Mesodermal cell (in vitro differentiated cells): ENCODE results near the gene STAT1. TPM values are rescaled to one million over a fixed set of nuclear protein-coding genes. Genes with fewer than 3 reads are reported as not detected.
A peak's percentile ranks its signal among the peaks of the same experiment; 100 is the strongest.

Source experiments
- H3K27ac ChIP-seq: 2 replicates; pipeline ENCODE4 v1.7.0; 2013; ENCODE audit warnings: mild to moderate bottlenecking, low read depth, low read length, moderate library complexity; ENCODE audit not compliant: severe bottlenecking
- H3K36me3 ChIP-seq: 2 replicates; pipeline ENCODE4 v1.7.1; 2013; ENCODE audit warnings: mild to moderate bottlenecking, low read length, moderate library complexity; ENCODE audit not compliant: control insufficient read depth, insufficient read depth
- H3K4me1 ChIP-seq: one replicate; pipeline ENCODE4 v1.7.1; 2013; ENCODE audit warnings: mild to moderate bottlenecking, low read length; ENCODE audit not compliant: insufficient read depth, control insufficient read depth, poor library complexity, severe bottlenecking
- H3K4me3 ChIP-seq: 2 replicates; pipeline ENCODE4 v1.7.0; 2013; ENCODE audit warnings: low read length, control low read depth, mild to moderate bottlenecking; ENCODE audit not compliant: insufficient read depth, poor library complexity, severe bottlenecking; ENCODE audit errors: extremely low read depth
- H3K9me3 ChIP-seq: 2 replicates; pipeline ENCODE4 v1.7.1; 2013; ENCODE audit warnings: mild to moderate bottlenecking, low read length, moderate library complexity; ENCODE audit not compliant: control insufficient read depth
- WGBS, 2 experiments: methylation state at CpG; one replicate each; pipeline ENCODE4 v1.1.5; 2013; ENCODE audit warnings: missing lambda C conversion rate in 2 of 2; ENCODE audit not compliant: insufficient coverage in 2 of 2; 5-methylcytosine and 5-hydroxymethylcytosine counted together
- polyA plus RNA-seq, 2 experiments: library from polyadenylated mRNA; stranded (reverse); fragments of 50-300 nt; gene quantifications; one replicate each; pipeline ENCODE4 v1.2.3, GENCODE V29; 2013

The STAT1 gene
- polyA plus RNA-seq (2013, experiment 1 of 2) = 29.3 TPM
- 28.7 TPM for polyA plus RNA-seq (2013, experiment 2 of 2)

- Histone ChIP-seq H3K4me1 (peaks cover 5% of the 10 kb centered on the region), H3K4me3 (peak within 1 kb of the TSS; percentile 72), H3K36me3 (peaks cover 6% of the 10 kb centered on the region), H3K9me3 (no peaks in the 10 kb centered on the region), H3K27ac (peak within 1 kb of the TSS; percentile 92)
- WGBS, 2 experiments = 2 to 4% methylated on average over 45 to 49 of the region's 68 CpGs
Measured at GRCh38 chr2:191013932-191014652, at the start of gene STAT1. Gene STAT1, minus strand, starts transcription at chr2:191014171. Its CDS starts 4,168 bp downstream, at chr2:191010003.

DNA sequence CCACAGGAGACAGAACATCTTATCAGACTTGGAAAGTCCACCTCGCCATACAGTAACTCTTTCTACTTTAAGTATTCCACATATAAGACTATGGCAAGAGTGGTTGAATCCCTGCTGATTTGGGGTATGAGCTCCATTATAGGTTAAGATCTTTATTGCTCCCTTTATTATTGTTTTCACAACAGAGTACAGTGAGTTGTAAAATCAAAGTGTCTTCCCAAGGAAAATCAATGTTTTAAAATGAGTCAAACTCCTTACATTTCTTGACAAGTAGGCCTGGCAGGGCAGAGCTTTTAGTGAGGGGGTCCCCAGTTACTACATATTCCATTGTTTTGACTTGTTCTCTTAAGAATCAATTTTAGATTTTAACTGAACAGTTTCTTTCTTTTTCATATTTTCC lies 49.6 kb upstream of the STAT1 start:
- no peaks in the 10 kb centered on the region for H3K9me3 ChIP-seq
- no CpG with 5 or more reads among the region's 1 CpG for WGBS, 2 experiments
- H3K27ac ChIP-seq = no peak overlapping the region
- H3K36me3 ChIP-seq = no peaks in the 10 kb centered on the region
- H3K4me3 ChIP-seq = no peak overlapping the region
- no peaks in the 10 kb centered on the region for H3K4me1 ChIP-seq

DNA sequence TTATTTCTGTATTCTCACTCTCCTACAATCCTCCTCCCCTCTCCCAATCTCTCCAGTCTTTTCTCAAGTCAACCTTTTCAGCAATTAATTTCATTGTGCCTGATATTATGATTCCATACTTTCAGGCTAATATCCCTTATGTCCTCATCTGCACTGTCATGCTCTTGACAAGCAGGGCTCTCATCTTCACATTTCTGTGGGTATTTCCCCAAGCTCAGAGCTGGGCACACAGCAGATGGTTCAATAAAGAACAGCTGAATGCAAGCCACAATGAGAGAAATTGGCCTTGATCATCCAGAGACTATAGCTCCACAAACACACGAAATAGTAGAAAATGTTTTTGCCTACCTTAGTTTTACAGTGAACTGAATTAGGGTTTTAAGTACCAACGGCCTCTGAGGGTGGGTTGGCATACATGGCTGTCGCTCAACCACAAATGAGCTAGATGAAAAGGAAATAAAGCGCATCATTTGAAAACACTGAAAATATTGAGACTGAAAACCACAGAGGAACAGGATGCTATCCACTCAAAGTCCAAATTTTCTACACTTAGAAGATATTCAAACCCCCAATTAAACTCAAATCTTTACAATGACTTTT lies 47.5 kb upstream of the STAT1 start:
- H3K9me3 ChIP-seq = no peaks in the 10 kb centered on the region
- H3K27ac ChIP-seq = no peak overlapping the region
- 94 to 100% methylated on average over 3 of the region's 4 CpGs for WGBS, 2 experiments

GRCh38 chr2:191059308-191059707 lies 45.3 kb upstream of the STAT1 start:
- no peak overlapping the region for H3K4me3 ChIP-seq
- H3K9me3 ChIP-seq = no peaks in the 10 kb centered on the region
- no peaks in the 10 kb centered on the region for H3K4me1 ChIP-seq
- H3K27ac ChIP-seq = no peak overlapping the region
- 80 to 85% methylated on average over 2 to 3 of the region's 3 CpGs for WGBS, 2 experiments
- H3K36me3 ChIP-seq = no peaks in the 10 kb centered on the region

More for the DNA sequence above, 47.5 kb upstream of the STAT1 start:
- Histone ChIP-seq H3K36me3 (no peaks in the 10 kb centered on the region), H3K4me3 (no peak overlapping the region), H3K4me1 (no peaks in the 10 kb centered on the region)

GRCh38 chr2:191056228-191056627 lies 42.3 kb upstream of the STAT1 start:
- no peak overlapping the region for H3K27ac ChIP-seq
- 88 to 91% methylated on average over 1 of the region's 2 CpGs for WGBS, 2 experiments
- no peaks in the 10 kb centered on the region for H3K36me3 ChIP-seq
- H3K4me1 ChIP-seq = no peaks in the 10 kb centered on the region
- H3K9me3 ChIP-seq = no peaks in the 10 kb centered on the region
- H3K4me3 ChIP-seq = no peak overlapping the region

DNA sequence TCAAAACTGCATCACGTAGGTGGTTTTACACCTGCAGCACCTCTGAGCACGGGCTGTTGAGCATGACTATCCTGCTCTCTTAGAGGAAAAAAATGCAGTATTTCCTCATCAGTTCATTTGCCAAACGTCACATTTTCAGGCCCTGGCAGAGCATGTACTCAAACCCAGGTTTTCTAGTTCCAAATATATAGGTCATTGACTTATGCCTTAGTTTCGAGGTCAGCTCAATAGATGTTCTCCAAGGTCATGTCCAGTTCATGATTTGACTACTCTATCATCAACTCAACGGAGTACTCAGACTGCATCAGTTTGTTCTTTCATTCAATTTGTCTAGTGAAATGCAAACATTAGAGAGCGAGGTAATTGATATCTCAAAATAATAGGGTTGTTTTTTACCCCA lies 39.3 kb upstream of the STAT1 start:
- Histone ChIP-seq H3K4me3 (no peak overlapping the region), H3K9me3 (no peaks in the 10 kb centered on the region), H3K27ac (no peak overlapping the region), H3K4me1 (peaks cover 11% of the 10 kb centered on the region), H3K36me3 (no peaks in the 10 kb centered on the region)
- 80 to 85% methylated on average over 4 of the region's 6 CpGs for WGBS, 2 experiments

- 46 to 66% methylated on average over 6 to 8 of the region's 10 CpGs for WGBS, 2 experiments
- Histone ChIP-seq H3K4me1 (peaks cover 11% of the 10 kb centered on the region), H3K36me3 (no peaks in the 10 kb centered on the region), H3K9me3 (no peaks in the 10 kb centered on the region), H3K27ac (no peak overlapping the region), H3K4me3 (no peak overlapping the region)
Measured at GRCh38 chr2:191051825-191052778, 38.1 kb upstream of the STAT1 start.

DNA sequence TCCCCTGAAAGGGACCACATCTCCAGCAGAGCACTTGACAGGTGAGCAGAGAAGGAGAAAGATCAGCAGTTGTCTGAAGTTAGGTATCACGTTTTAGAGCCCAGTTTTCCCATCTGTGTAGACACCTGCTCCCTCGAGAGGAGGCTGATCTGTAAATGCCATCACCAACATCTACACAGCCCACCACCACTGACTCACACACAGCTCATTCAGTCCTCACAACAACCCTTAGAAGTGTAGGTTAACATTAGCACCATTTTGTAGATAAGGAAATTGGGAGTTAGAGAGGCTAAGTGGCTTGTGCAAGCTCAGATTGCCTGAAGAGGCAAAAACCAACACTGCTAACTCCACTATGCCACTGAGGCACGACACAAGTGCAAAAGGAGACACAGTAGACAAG lies 37.2 kb upstream of the STAT1 start:
- Histone ChIP-seq H3K9me3 (no peaks in the 10 kb centered on the region), H3K4me1 (peaks cover 11% of the 10 kb centered on the region), H3K27ac (no peak overlapping the region), H3K36me3 (no peaks in the 10 kb centered on the region), H3K4me3 (no peak overlapping the region)
- 86 to 100% methylated on average over 1 of the region's 3 CpGs for WGBS, 2 experiments

DNA sequence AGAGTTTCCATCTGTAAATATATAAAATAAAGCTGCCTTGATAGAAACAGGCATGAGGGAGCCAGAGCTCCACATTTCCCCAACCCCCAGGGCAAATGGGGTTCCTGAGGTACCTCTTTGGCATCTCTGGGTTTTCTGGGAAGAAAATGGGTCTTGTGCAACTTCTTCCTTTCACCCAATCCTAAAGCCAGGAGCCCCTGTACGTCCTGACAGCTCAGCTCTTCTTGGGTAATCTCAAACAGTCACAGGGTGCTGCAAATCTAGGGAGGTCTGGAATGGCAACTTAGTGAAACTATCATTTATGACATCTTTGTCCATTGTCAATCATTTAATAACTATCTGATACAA lies 36.6 kb upstream of the STAT1 start:
- Histone ChIP-seq H3K27ac (no peak overlapping the region), H3K9me3 (no peaks in the 10 kb centered on the region), H3K4me1 (peaks cover 11% of the 10 kb centered on the region), H3K4me3 (no peak overlapping the region), H3K36me3 (no peaks in the 10 kb centered on the region)
- WGBS, 2 experiments = 60% methylated on average over 1 of the region's 1 CpG; no CpG with 5 or more reads in 1 of the 2 experiments

DNA sequence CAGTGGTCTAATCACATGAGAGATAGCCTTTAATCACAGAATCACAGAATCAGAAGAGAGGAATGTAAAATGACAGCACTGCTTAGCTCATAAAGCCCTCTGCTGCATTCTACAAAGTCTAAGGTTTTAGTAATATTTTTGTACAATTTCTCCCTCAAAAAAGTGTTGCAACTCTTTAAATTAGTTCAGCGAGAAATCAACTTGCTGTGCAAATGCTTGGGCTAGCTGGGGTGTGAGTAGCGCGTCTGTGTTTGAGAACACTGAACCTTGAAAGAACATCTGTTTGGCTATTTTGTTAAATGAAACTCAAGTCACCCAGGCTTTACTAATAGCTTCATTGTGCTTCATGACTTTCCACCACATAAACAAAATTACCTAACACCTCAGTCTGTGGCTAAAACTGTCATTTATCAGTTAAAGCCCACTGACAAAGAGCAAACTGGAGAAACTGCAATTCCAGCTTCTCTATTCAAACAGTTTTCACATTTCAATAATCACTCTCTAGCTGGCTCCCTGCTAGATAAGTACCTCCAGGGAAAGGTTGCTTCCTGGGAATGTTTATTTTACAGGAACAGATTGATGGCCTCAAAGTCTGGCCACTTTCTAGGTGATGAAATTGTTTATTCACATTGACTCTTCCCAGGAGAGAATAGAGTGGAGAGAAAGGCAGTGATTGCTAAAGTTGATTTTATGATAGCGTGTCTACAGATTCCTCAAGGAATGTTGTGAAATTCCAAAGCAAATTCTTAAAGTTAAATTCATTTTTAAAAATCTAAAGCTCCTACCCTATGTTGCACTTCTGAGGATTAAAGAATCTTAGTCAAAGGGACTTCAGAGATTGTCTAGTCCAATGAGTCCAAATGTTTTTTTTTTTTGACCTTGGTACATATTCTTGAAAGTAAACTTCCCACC lies 36.0 kb upstream of the STAT1 start:
- Histone ChIP-seq H3K4me3 (no peak overlapping the region), H3K4me1 (peaks cover 11% of the 10 kb centered on the region), H3K36me3 (no peaks in the 10 kb centered on the region), H3K9me3 (no peaks in the 10 kb centered on the region), H3K27ac (peak overlapping the region; percentile 31)
- 82 to 90% methylated on average over 3 of the region's 4 CpGs for WGBS, 2 experiments
